GM12878 (cell line): Measurements from ENCODE around the gene NECTIN2.

ENCODE experiments used
- CEBPB ChIP-seq, 2 experiments: fragments of 150-350 bp in 1 of 2; IDR thresholded peaks; 2 replicates each; pipeline ENCODE4 v1.6.1; 2012 to 2014; ENCODE audit warnings: low read depth in 2 of 2, low read length in 2 of 2, borderline replicate concordance in 1 of 2, inconsistent platforms in 1 of 2
- CREB1 ChIP-seq: IDR thresholded peaks from 2 replicates; pipeline ENCODE4 v1.6.1; 2012; ENCODE audit warnings: low read depth, mild to moderate bottlenecking, inconsistent platforms
- EED ChIP-seq: sonication (generic); IDR thresholded peaks from 2 replicates; pipeline ENCODE4 v1.6.1; 2016; ENCODE audit warnings: antibody characterized with exemption, low read depth
- EZH2 ChIP-seq: IDR thresholded peaks from 2 replicates; pipeline ENCODE4 v1.6.1; 2012; ENCODE audit warnings: low read depth, mild to moderate bottlenecking, control low read depth, inconsistent platforms, low read length, borderline replicate concordance; ENCODE audit not compliant: control insufficient read depth
- MEF2A ChIP-seq: IDR thresholded peaks from 2 replicates; pipeline ENCODE4 v1.6.1; 2011; ENCODE audit warnings: low read depth, mild to moderate bottlenecking, low read length, moderate library complexity; ENCODE audit not compliant: insufficient read depth
- MXI1 ChIP-seq: fragments of 150-350 bp; IDR thresholded peaks from 2 replicates; pipeline ENCODE4 v1.6.1; 2011; ENCODE audit warnings: low read depth, mild to moderate bottlenecking, inconsistent platforms, low read length, improper control_type of control experiment
- NFYB ChIP-seq: IDR thresholded peaks from 2 replicates; pipeline ENCODE4 v1.6.1; 2011; ENCODE audit warnings: low read depth, mild to moderate bottlenecking, low read length, improper control_type of control experiment, moderate library complexity; ENCODE audit not compliant: insufficient read depth
- SIN3A ChIP-seq: IDR thresholded peaks from 2 replicates; pipeline ENCODE4 v1.6.1; 2012; ENCODE audit warnings: low read depth, low read length, improper control_type of control experiment
- SP1 ChIP-seq: IDR thresholded peaks from one replicate; pipeline ENCODE4 v1.6.1; 2011; ENCODE audit warnings: low read depth, low read length
- TCF12 ChIP-seq: IDR thresholded peaks from 2 replicates; pipeline ENCODE4 v1.6.1; 2011; ENCODE audit warnings: low read depth, mild to moderate bottlenecking, low read length
- TF ChIP-seq, protein P1 (sequence below), 3 experiments: IDR thresholded peaks in 2 of 3; conservative IDR thresholded peaks in 1 of 3; 2 replicates each; pipeline ENCODE4 v1.5.1; 2011; ENCODE audit warnings: low read depth in 3 of 3, low read length in 3 of 3, mild to moderate bottlenecking in 3 of 3, control low read depth in 2 of 3, moderate library complexity in 2 of 3, inconsistent platforms in 1 of 3, mixed read lengths in 1 of 3; ENCODE audit not compliant: control insufficient read depth in 2 of 3, insufficient read depth in 1 of 3; ENCODE audit errors: extremely low read depth in 1 of 3
- TF ChIP-seq, protein P2 (sequence below): fragments of 450-650 bp; conservative IDR thresholded peaks from 2 replicates; pipeline ENCODE4 v1.6.1; 2017; ENCODE audit warnings: mild to moderate bottlenecking, moderate library complexity
- TF ChIP-seq, protein P3 (sequence below): fragments of 450-650 bp; IDR thresholded peaks from 2 replicates; pipeline ENCODE4 v1.6.1; 2018; ENCODE audit warnings: borderline replicate concordance, mild to moderate bottlenecking; ENCODE audit not compliant: partially characterized antibody

DNA sequence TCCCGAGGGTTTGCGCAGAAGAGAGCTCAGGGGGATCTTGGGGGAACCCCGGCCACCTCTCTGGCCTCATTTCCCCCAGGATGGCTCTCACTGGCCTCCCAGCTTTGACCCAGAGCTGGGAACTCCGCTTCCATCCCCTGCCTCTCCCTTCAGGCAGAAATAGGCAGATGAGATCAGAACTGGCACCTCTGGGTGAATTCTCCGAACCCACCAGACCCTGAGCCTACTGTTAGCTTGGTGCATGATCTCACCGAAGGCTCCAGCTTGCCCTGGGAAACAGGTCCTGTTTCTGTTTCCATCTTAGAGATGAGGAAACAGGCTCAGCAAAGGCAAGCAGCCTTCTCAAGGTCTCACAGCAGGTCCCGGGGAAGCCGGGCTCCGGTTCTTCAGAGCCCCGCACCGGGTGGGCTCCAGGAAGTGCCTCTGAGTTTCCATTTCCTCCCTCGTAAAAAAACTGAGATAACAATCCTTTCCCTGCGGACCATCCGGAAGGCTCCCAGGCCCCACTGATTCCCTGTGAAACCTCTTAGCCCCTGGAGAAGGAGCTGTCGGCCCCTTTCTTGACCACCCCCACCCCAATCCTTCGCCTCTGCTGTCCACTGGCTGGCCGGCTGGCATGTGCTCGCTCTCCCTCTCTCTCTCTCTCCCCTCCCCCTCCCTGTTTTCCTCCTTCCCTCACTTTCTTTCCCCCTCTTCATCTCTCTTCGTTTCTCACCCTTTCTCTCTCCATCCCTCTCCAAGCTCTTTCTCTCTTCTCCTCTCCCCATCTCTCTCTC lies 2.1 kb downstream of the NECTIN2 start:
- TF ChIP-seq, protein P1, sequence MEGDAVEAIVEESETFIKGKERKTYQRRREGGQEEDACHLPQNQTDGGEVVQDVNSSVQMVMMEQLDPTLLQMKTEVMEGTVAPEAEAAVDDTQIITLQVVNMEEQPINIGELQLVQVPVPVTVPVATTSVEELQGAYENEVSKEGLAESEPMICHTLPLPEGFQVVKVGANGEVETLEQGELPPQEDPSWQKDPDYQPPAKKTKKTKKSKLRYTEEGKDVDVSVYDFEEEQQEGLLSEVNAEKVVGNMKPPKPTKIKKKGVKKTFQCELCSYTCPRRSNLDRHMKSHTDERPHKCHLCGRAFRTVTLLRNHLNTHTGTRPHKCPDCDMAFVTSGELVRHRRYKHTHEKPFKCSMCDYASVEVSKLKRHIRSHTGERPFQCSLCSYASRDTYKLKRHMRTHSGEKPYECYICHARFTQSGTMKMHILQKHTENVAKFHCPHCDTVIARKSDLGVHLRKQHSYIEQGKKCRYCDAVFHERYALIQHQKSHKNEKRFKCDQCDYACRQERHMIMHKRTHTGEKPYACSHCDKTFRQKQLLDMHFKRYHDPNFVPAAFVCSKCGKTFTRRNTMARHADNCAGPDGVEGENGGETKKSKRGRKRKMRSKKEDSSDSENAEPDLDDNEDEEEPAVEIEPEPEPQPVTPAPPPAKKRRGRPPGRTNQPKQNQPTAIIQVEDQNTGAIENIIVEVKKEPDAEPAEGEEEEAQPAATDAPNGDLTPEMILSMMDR (IDR thresholded peaks at IDR 0.05 in 2 of 3, conservative IDR thresholded peaks at IDR 0.05 in 1 of 3; ENCODE audit: control insufficient read depth in 2 of 3, extremely low read depth in 1 of 3, insufficient read depth in 1 of 3, low read depth in 3 of 3, low read length in 3 of 3) = no peak
- TF ChIP-seq MXI1 (no peak), SIN3A (no peak), CREB1 (no peak), CEBPB (IDR thresholded peaks at IDR 0.05; ENCODE audit: borderline replicate concordance in 1 of 2, low read depth in 2 of 2, low read length in 2 of 2) (no peak), EED (no peak), NFYB (no peak), SP1 (no peak), MEF2A (no peak), TCF12 (no peak), EZH2 (no peak)
- TF ChIP-seq, protein P2, sequence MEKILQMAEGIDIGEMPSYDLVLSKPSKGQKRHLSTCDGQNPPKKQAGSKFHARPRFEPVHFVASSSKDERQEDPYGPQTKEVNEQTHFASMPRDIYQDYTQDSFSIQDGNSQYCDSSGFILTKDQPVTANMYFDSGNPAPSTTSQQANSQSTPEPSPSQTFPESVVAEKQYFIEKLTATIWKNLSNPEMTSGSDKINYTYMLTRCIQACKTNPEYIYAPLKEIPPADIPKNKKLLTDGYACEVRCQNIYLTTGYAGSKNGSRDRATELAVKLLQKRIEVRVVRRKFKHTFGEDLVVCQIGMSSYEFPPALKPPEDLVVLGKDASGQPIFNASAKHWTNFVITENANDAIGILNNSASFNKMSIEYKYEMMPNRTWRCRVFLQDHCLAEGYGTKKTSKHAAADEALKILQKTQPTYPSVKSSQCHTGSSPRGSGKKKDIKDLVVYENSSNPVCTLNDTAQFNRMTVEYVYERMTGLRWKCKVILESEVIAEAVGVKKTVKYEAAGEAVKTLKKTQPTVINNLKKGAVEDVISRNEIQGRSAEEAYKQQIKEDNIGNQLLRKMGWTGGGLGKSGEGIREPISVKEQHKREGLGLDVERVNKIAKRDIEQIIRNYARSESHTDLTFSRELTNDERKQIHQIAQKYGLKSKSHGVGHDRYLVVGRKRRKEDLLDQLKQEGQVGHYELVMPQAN = no peak
- TF ChIP-seq, protein P3, sequence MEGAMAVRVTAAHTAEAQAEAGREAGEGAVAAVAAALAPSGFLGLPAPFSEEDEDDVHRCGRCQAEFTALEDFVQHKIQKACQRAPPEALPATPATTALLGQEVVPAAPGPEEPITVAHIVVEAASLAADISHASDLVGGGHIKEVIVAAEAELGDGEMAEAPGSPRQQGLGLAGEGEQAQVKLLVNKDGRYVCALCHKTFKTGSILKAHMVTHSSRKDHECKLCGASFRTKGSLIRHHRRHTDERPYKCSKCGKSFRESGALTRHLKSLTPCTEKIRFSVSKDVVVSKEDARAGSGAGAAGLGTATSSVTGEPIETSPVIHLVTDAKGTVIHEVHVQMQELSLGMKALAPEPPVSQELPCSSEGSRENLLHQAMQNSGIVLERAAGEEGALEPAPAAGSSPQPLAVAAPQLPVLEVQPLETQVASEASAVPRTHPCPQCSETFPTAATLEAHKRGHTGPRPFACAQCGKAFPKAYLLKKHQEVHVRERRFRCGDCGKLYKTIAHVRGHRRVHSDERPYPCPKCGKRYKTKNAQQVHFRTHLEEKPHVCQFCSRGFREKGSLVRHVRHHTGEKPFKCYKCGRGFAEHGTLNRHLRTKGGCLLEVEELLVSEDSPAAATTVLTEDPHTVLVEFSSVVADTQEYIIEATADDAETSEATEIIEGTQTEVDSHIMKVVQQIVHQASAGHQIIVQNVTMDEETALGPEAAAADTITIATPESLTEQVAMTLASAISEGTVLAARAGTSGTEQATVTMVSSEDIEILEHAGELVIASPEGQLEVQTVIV = no peak
